Measurements from ENCODE around the gene SLC44A3. TPM values are rescaled to one million over a fixed set of nuclear protein-coding genes. Genes with fewer than 3 reads are reported as not detected.

The SLC44A3 gene
- total RNA-seq, 1 donor from 2014 or later = 19.3 TPM

GRCh38 chr1:94863297-94863911 lies 43.2 kb downstream of the SLC44A3 start:
- DNase-seq (no peak), ATAC-seq (peak; percentile 33 to 61)
- Histone ChIP-seq H3K27ac (peak overlapping the region; percentile 80), H3K9me3 (no peaks in the 10 kb centered on the region), H3K27me3 (ENCODE audit: low read depth) (no peaks in the 10 kb centered on the region), H3K36me3 (no peaks in the 10 kb centered on the region), H3K4me3 (no peak overlapping the region), H3K4me1 (peaks cover 39% of the 10 kb centered on the region)
- no peak for TF ChIP-seq CTCF (IDR thresholded peaks at IDR 0.05)
- intact Hi-C loops (cut with DNase I) = loop anchor here (10.0 kb wide), 1 partner anchor 61 kb away; the partner anchor contains the start of gene CNN3

- no peaks in the 10 kb centered on the region for H3K36me3 ChIP-seq
- peak overlapping the region; percentile 80 for H3K27ac ChIP-seq
- H3K9me3 ChIP-seq = no peaks in the 10 kb centered on the region
- intact Hi-C loops (cut with DNase I) = loop anchor here (10.0 kb wide), 1 partner anchor 61 kb away; the partner anchor contains the start of gene CNN3
- no peaks in the 10 kb centered on the region for H3K27me3 ChIP-seq (ENCODE audit: low read depth)
- no peak for DNase-seq
- ATAC-seq = peak; percentile 92 to 97
- peaks cover 39% of the 10 kb centered on the region for H3K4me1 ChIP-seq
- H3K4me3 ChIP-seq = no peak overlapping the region
- TF ChIP-seq CTCF (IDR thresholded peaks at IDR 0.05) = no peak
These were observed 43.8 kb downstream of the SLC44A3 start for GRCh38 chr1:94863919-94864318.

GRCh38 chr1:94864821-94865220 lies 44.7 kb downstream of the SLC44A3 start:
- DNase-seq = no peak
- peak overlapping the region; percentile 80 for H3K27ac ChIP-seq
- no peak for TF ChIP-seq CTCF (IDR thresholded peaks at IDR 0.05)
- H3K4me1 ChIP-seq = peaks cover 39% of the 10 kb centered on the region
- no peaks in the 10 kb centered on the region for H3K9me3 ChIP-seq
- no peak overlapping the region for H3K4me3 ChIP-seq
- no peaks in the 10 kb centered on the region for H3K27me3 ChIP-seq (ENCODE audit: low read depth)
- ATAC-seq = no peak
- H3K36me3 ChIP-seq = no peaks in the 10 kb centered on the region
- intact Hi-C loops (cut with DNase I) = loop anchor here (10.0 kb wide), 1 partner anchor 60 kb away; the partner anchor contains the start of gene CNN3

GRCh38 chr1:94865360-94865759 lies 45.2 kb downstream of the SLC44A3 start:
- no peak for TF ChIP-seq CTCF (IDR thresholded peaks at IDR 0.05)
- Histone ChIP-seq H3K27ac (peak overlapping the region; percentile 80), H3K4me3 (no peak overlapping the region), H3K36me3 (no peaks in the 10 kb centered on the region), H3K9me3 (no peaks in the 10 kb centered on the region), H3K27me3 (ENCODE audit: low read depth) (no peaks in the 10 kb centered on the region), H3K4me1 (peaks cover 39% of the 10 kb centered on the region)
- DNase-seq = no peak
- intact Hi-C loops (cut with DNase I) = loop anchor here (10.0 kb wide), 1 partner anchor 59 kb away; the partner anchor contains the start of gene CNN3
- no peak for ATAC-seq

- ATAC-seq (no peak), DNase-seq (no peak)
- Histone ChIP-seq H3K9me3 (no peaks in the 10 kb centered on the region), H3K36me3 (no peaks in the 10 kb centered on the region), H3K4me3 (no peak overlapping the region), H3K4me1 (peaks cover 39% of the 10 kb centered on the region), H3K27me3 (ENCODE audit: low read depth) (no peaks in the 10 kb centered on the region), H3K27ac (no peak overlapping the region)
- intact Hi-C loops (cut with DNase I) = loop anchor here (10.0 kb wide), 1 partner anchor 59 kb away; the partner anchor contains the start of gene CNN3
- TF ChIP-seq CTCF (IDR thresholded peaks at IDR 0.05) = no peak
These were observed 46.1 kb downstream of the SLC44A3 start for GRCh38 chr1:94866164-94866807.

All from lower lobe of right lung (tissue), 2 donors.